Testis (tissue), 3 donors: ENCODE results near the gene LIMA1. TPM values are rescaled to one million over a fixed set of nuclear protein-coding genes. Genes with fewer than 3 reads are reported as not detected.

ENCODE experiments used
- DNase-seq: peaks from one replicate; pipeline ENCODE4 v3.0.0-alpha.2; 2019
- H3K27ac ChIP-seq, 2 donors: fragments of 200-600 bp; sonication (generic); one replicate each; pipeline ENCODE4 v1.5.1; 2019
- H3K27me3 ChIP-seq: fragments of 200-600 bp; sonication (generic); one replicate; pipeline ENCODE4 v1.5.1; 2019
- H3K36me3 ChIP-seq: fragments of 200-600 bp; sonication (generic); one replicate; pipeline ENCODE4 v1.5.1; 2017; ENCODE audit warnings: low read depth; ENCODE audit errors: missing control alignments
- H3K4me1 ChIP-seq: fragments of 200-600 bp; sonication (generic); one replicate; pipeline ENCODE4 v1.5.1; 2019
- H3K4me3 ChIP-seq, 2 donors: fragments of 200-600 bp; sonication (generic); one replicate each; pipeline ENCODE4 v1.5.1; 2017 to 2019
- H3K9me3 ChIP-seq: fragments of 200-600 bp; sonication (generic); one replicate; pipeline ENCODE4 v1.5.1; 2017
- POLR2A ChIP-seq: fragments of 450-650 bp; IDR thresholded peaks from one replicate; pipeline ENCODE4 v1.6.1; 2017; ENCODE audit warnings: antibody characterized with exemption, mild to moderate bottlenecking, moderate library complexity
- WGBS, 2 donors: methylation state at CpG; one replicate each; pipeline ENCODE4 v1.1.5; 2018; 5-methylcytosine and 5-hydroxymethylcytosine counted together
- intact Hi-C: fragments of 100-400 bp; cut with DNase I; formaldehyde crosslinking; loops from one replicate; pipeline ENCODE4 v1.15.1; 2023; ENCODE audit warnings: low total_unique reads
- polyA plus RNA-seq: library from polyadenylated mRNA; stranded (reverse); fragments of 350-450 nt; fragmentation: Illumina TruSeq; extraction: RNeasy Lipid Tissue Mini Kit (QIAGEN cat#74804); gene quantifications from one replicate; pipeline ENCODE4 v1.2.3, GENCODE V29; 2014; ENCODE audit warnings: low read depth, low replicate concordance; ENCODE audit not compliant: insufficient read depth
- total RNA-seq, 2 donors: library from RNA; depleted of rRNA; stranded (reverse); fragments of >200 nt; gene quantifications; one replicate each; pipeline ENCODE4 v1.2.3, GENCODE V29; 2016
- TF ChIP-seq, protein P1 (sequence below), 3 experiments: fragments of 450-650 bp in 2 of 3; fragments of 200-600 bp in 1 of 3; sonication (generic) in 1 of 3; IDR thresholded peaks; one replicate each; pipeline ENCODE4 v1.5.1; 2016 to 2019; ENCODE audit warnings: antibody characterized with exemption in 3 of 3, mild to moderate bottlenecking in 2 of 3, moderate library complexity in 1 of 3

The LIMA1 gene
- total and polyA plus RNA-seq, 3 donors from 2014 or later, result 37.8 to 42.8 (median 41.0) TPM

DNA sequence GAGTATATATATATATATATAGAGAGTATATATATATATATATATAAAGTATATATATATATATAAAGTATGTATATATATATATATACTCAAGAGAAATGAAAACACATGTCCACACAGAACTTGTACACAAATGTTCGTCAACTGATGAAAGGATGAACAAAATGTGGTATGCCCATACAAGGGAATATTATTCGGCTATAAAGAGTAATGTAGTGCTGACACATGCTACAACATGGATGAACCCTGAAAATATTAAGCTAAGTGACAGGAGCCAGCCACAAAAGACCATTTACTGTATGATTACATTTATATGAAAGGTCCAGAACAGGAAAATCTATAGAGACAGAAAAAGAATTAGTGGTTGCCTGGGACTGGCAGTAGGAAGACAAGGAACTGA, 19.5 kb downstream of the LIMA1 start:
- Histone ChIP-seq H3K27ac (no peak overlapping the region), H3K4me3 (no peak overlapping the region), H3K4me1 (peaks cover 9% of the 10 kb centered on the region), H3K36me3 (no peaks in the 10 kb centered on the region), H3K27me3 (no peaks in the 10 kb centered on the region), H3K9me3 (no peaks in the 10 kb centered on the region)
- TF ChIP-seq POLR2A, result no peak
- TF ChIP-seq, protein P1, sequence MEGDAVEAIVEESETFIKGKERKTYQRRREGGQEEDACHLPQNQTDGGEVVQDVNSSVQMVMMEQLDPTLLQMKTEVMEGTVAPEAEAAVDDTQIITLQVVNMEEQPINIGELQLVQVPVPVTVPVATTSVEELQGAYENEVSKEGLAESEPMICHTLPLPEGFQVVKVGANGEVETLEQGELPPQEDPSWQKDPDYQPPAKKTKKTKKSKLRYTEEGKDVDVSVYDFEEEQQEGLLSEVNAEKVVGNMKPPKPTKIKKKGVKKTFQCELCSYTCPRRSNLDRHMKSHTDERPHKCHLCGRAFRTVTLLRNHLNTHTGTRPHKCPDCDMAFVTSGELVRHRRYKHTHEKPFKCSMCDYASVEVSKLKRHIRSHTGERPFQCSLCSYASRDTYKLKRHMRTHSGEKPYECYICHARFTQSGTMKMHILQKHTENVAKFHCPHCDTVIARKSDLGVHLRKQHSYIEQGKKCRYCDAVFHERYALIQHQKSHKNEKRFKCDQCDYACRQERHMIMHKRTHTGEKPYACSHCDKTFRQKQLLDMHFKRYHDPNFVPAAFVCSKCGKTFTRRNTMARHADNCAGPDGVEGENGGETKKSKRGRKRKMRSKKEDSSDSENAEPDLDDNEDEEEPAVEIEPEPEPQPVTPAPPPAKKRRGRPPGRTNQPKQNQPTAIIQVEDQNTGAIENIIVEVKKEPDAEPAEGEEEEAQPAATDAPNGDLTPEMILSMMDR (IDR thresholded peaks at IDR 0.05), result no peak
- WGBS, 2 donors, result 94 to 97% methylated on average over 2 of the region's 2 CpGs
- intact Hi-C loops, result no loop called here
- DNase-seq, result no peak

GRCh38 chr12:50261654-50262053, 21.7 kb downstream of the LIMA1 start:
- no peaks in the 10 kb centered on the region for H3K27me3 ChIP-seq
- DNase-seq, result no peak
- H3K9me3 ChIP-seq, result no peaks in the 10 kb centered on the region
- H3K4me1 ChIP-seq, result peaks cover 22% of the 10 kb centered on the region
- intact Hi-C loops, result no loop called here
- no peaks in the 10 kb centered on the region for H3K36me3 ChIP-seq
- no peak for TF ChIP-seq POLR2A
- TF ChIP-seq, protein P1 (IDR thresholded peaks at IDR 0.05), result no peak
- no peak overlapping the region for H3K27ac ChIP-seq
- WGBS, 2 donors, result 53 to 62% methylated on average over 3 of the region's 3 CpGs
- H3K4me3 ChIP-seq, result no peak overlapping the region

DNA sequence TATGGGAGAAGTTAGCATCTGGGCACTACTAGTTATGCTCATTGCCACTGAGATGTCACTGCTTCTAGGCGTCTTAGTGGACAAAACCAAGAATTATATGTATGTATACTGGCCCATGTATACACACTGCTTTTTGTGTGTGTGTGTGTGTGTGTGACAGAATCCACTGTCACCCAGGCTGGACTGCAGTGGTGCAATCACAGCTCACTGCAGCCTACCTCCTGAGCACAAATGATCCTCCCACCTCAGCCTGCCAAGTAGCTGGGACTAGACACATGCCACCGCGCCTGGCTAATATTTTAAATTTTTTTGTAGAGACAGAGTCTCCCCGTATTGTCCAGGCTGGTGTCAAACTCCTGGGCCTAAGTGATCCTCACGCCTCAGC, 25.2 kb downstream of the LIMA1 start:
- H3K4me1 ChIP-seq, result peaks cover 22% of the 10 kb centered on the region
- no peaks in the 10 kb centered on the region for H3K9me3 ChIP-seq
- 39 to 75% methylated on average over 3 to 5 of the region's 5 CpGs for WGBS, 2 donors
- H3K36me3 ChIP-seq, result no peaks in the 10 kb centered on the region
- peak; percentile 53 for DNase-seq
- H3K4me3 ChIP-seq, result no peak overlapping the region
- H3K27me3 ChIP-seq, result no peaks in the 10 kb centered on the region
- H3K27ac ChIP-seq, result peak overlapping the region in 1 of 2 donors; percentile 80
- intact Hi-C loops, result no loop called here
- TF ChIP-seq, protein P1 (IDR thresholded peaks at IDR 0.05), result no peak
- TF ChIP-seq POLR2A, result no peak

- peak overlapping the region; percentile 12 to 80 for H3K27ac ChIP-seq
- no peak overlapping the region for H3K4me3 ChIP-seq
- TF ChIP-seq, protein P1 (IDR thresholded peaks at IDR 0.05), result no peak
- TF ChIP-seq POLR2A, result no peak
- H3K27me3 ChIP-seq, result no peaks in the 10 kb centered on the region
- no peaks in the 10 kb centered on the region for H3K36me3 ChIP-seq
- WGBS, 2 donors, result 31 to 47% methylated on average over 6 of the region's 6 CpGs
- H3K9me3 ChIP-seq, result no peaks in the 10 kb centered on the region
- DNase-seq, result peak; percentile 54
- intact Hi-C loops, result no loop called here
- H3K4me1 ChIP-seq, result peaks cover 16% of the 10 kb centered on the region
These were observed 25.8 kb downstream of the LIMA1 start for GRCh38 chr12:50257236-50258166.

GRCh38 chr12:50256761-50257160, 26.6 kb downstream of the LIMA1 start:
- Histone ChIP-seq H3K4me1 (peaks cover 18% of the 10 kb centered on the region), H3K36me3 (no peaks in the 10 kb centered on the region), H3K27me3 (no peaks in the 10 kb centered on the region), H3K4me3 (no peak overlapping the region), H3K27ac (no peak overlapping the region), H3K9me3 (no peaks in the 10 kb centered on the region)
- intact Hi-C loops, result no loop called here
- WGBS, 2 donors, result 87 to 91% methylated on average over 2 of the region's 2 CpGs
- no peak for TF ChIP-seq POLR2A
- TF ChIP-seq, protein P1 (IDR thresholded peaks at IDR 0.05), result no peak
- no peak for DNase-seq
